Measurements from ENCODE around the gene ZNF813.
A peak's percentile ranks its signal among the peaks of the same experiment; 100 is the strongest.

ZNF813 gene

GRCh38 chr19:53537521-53538377 lies 70.2 kb downstream of the ZNF813 start, which contains the start of gene ZNF331:
ZNF331 (plus strand) TSS chr19:53538145; CDS start chr19:53569377, 31,232 bp downstream.
- Histone ChIP-seq H3K79me2 (ENCODE audit: insufficient read depth, low read length) (no peaks in the 10 kb centered on the region; the same call in 1 of the 2 replicates), H2AFZ (ENCODE audit: low read depth, low read length, severe bottlenecking) (peak within 1 kb of the TSS; percentile 52), H3K9ac (ENCODE audit: low read length) (peak within 1 kb of the TSS; percentile 73), H3F3A (ENCODE audit: insufficient read depth) (no peaks in the 10 kb centered on the region), H3K36me3 (ENCODE audit: low read length) (no peaks in the 10 kb centered on the region), H4K20me1 (ENCODE audit: low read depth, low read length) (no peaks in the 10 kb centered on the region), H3K9me2 (replicated peaks; ENCODE audit: insufficient read depth, low read length) (no peaks in the 10 kb centered on the region), H3K4me3 (ENCODE audit: insufficient read depth, low read length, poor library complexity, severe bottlenecking) (peak within 1 kb of the TSS; percentile 55), H3K27me3 (ENCODE audit: low read length) (no peaks in the 10 kb centered on the region), H3K4me2 (ENCODE audit: low read depth, low read length, poor library complexity, severe bottlenecking) (peak within 1 kb of the TSS; percentile 44), H3K27ac (ENCODE audit: low read depth, low read length) (peak within 1 kb of the TSS; percentile 16; the same call in 1 of the 2 replicates), H3K9me3 (ENCODE audit: insufficient read depth, low read length) (no peaks in the 10 kb centered on the region)
- no peak for TF ChIP-seq CTCF (IDR thresholded peaks at IDR 0.05; ENCODE audit: insufficient read depth, low read length, poor library complexity, severe bottlenecking)
- TF ChIP-seq EZH2phosphoT487 (conservative IDR thresholded peaks at IDR 0.05; ENCODE audit: low read length) = no peak

- H3K9me3 ChIP-seq (ENCODE audit: insufficient read depth, low read length) = no peaks in the 10 kb centered on the region
- no peak overlapping the region for H2AFZ ChIP-seq (ENCODE audit: low read depth, low read length, severe bottlenecking)
- peak overlapping the region; percentile 55 for H3K4me3 ChIP-seq (ENCODE audit: insufficient read depth, low read length, poor library complexity, severe bottlenecking)
- TF ChIP-seq CTCF (IDR thresholded peaks at IDR 0.05; ENCODE audit: insufficient read depth, low read length, poor library complexity, severe bottlenecking) (no peak), EZH2phosphoT487 (conservative IDR thresholded peaks at IDR 0.05; ENCODE audit: low read length) (no peak)
- peak overlapping the region; percentile 16; the same call in 1 of the 2 replicates for H3K27ac ChIP-seq (ENCODE audit: low read depth, low read length)
- H3K36me3 ChIP-seq (ENCODE audit: low read length) = no peaks in the 10 kb centered on the region
- peak overlapping the region; percentile 44 for H3K4me2 ChIP-seq (ENCODE audit: low read depth, low read length, poor library complexity, severe bottlenecking)
- H3K9ac ChIP-seq (ENCODE audit: low read length) = peak overlapping the region; percentile 73
- H3F3A ChIP-seq (ENCODE audit: insufficient read depth) = no peaks in the 10 kb centered on the region
- no peaks in the 10 kb centered on the region for H3K9me2 ChIP-seq (replicated peaks; ENCODE audit: insufficient read depth, low read length)
- no peaks in the 10 kb centered on the region; the same call in 1 of the 2 replicates for H3K79me2 ChIP-seq (ENCODE audit: insufficient read depth, low read length)
- no peaks in the 10 kb centered on the region for H4K20me1 ChIP-seq (ENCODE audit: low read depth, low read length)
- H3K27me3 ChIP-seq (ENCODE audit: low read length) = no peaks in the 10 kb centered on the region
Observed at GRCh38 chr19:53538378-53539109, 71.0 kb downstream of the ZNF813 start.

GRCh38 chr19:53540091-53540490 lies 72.6 kb downstream of the ZNF813 start:
- Histone ChIP-seq H3K4me3 (ENCODE audit: insufficient read depth, low read length, poor library complexity, severe bottlenecking) (no peak overlapping the region), H3K9ac (ENCODE audit: low read length) (no peak overlapping the region), H3K9me3 (ENCODE audit: insufficient read depth, low read length) (no peaks in the 10 kb centered on the region), H3F3A (ENCODE audit: insufficient read depth) (no peaks in the 10 kb centered on the region), H3K79me2 (ENCODE audit: insufficient read depth, low read length) (no peaks in the 10 kb centered on the region; the same call in 1 of the 2 replicates), H2AFZ (ENCODE audit: low read depth, low read length, severe bottlenecking) (no peak overlapping the region), H3K27me3 (ENCODE audit: low read length) (no peaks in the 10 kb centered on the region), H3K36me3 (ENCODE audit: low read length) (no peaks in the 10 kb centered on the region), H3K27ac (ENCODE audit: low read depth, low read length) (no peak overlapping the region), H3K4me2 (ENCODE audit: low read depth, low read length, poor library complexity, severe bottlenecking) (no peak overlapping the region), H3K9me2 (replicated peaks; ENCODE audit: insufficient read depth, low read length) (no peaks in the 10 kb centered on the region), H4K20me1 (ENCODE audit: low read depth, low read length) (no peaks in the 10 kb centered on the region)
- no peak for TF ChIP-seq EZH2phosphoT487 (conservative IDR thresholded peaks at IDR 0.05; ENCODE audit: low read length)
- no peak for TF ChIP-seq CTCF (IDR thresholded peaks at IDR 0.05; ENCODE audit: insufficient read depth, low read length, poor library complexity, severe bottlenecking)
